SK-N-SH (cell line): ENCODE results near the gene PCDHA2. TPM values are rescaled to one million over a fixed set of nuclear protein-coding genes. Genes with fewer than 3 reads are reported as not detected.
"Not testable (repeated sequence)": the region's sequence is repeated elsewhere in the genome, so short reads cannot be mapped to it uniquely, and the experiment has no call there.

Source experiments
- CTCF ChIA-PET: fragments of 300-600, 350-600 bp; formaldehyde crosslinking; extraction: SDS; loops from one replicate; lab custom pipeline; 2021; lab: Yijun Ruan, JAX
- POLR2A ChIA-PET: fragments of 350-600 bp; sonication (Branson Sonifier 250); formaldehyde crosslinking; extraction: SDS; loops from one replicate; lab custom pipeline; 2020; ENCODE audit warnings: antibody characterized with exemption, inconsistent platforms; lab: Yijun Ruan, JAX
- DNase-seq: peaks from one replicate; pipeline ENCODE4 v3.0.0; 2012
- H2AFZ ChIP-seq: fragments of 200-600 bp; sonication (generic); 2 replicates; pipeline ENCODE4 v1.8.1; 2016; ENCODE audit warnings: antibody characterized with exemption, mild to moderate bottlenecking, low read depth
- H3F3A ChIP-seq: fragments of 200-600 bp; sonication (generic); replicated peaks from 2 replicates; pipeline ENCODE3; 2016; ENCODE audit warnings: antibody characterized with exemption, mild to moderate bottlenecking; ENCODE audit not compliant: insufficient read depth
- H3K27ac ChIP-seq, 2 experiments: fragments of 200-500 bp in 1 of 2; fragments of 200-600 bp in 1 of 2; sonication (Bioruptor generic) in 1 of 2; sonication (generic), shearing (Covaris generic) in 1 of 2; 2 replicates each; pipeline versions ENCODE4 v1.5.1 to v1.6.1; 2014 to 2016; ENCODE audit warnings: low read depth in 2 of 2, inconsistent platforms in 1 of 2, low read length in 1 of 2, mild to moderate bottlenecking in 1 of 2, mixed read lengths in 1 of 2
- H3K27me3 ChIP-seq: fragments of 200-600 bp; sonication (generic), shearing (Covaris generic); 2 replicates; pipeline ENCODE4 v1.6.1; 2016; ENCODE audit warnings: mixed run types; ENCODE audit not compliant: insufficient read depth
- H3K36me3 ChIP-seq, 2 experiments: fragments of 200-500 bp in 1 of 2; fragments of 200-600 bp in 1 of 2; sonication (Bioruptor generic) in 1 of 2; sonication (generic) in 1 of 2; replicated peaks in 1 of 2; 2 replicates each; pipeline versions ENCODE3 to v1.5.1; 2014 to 2016; ENCODE audit warnings: low read length in 1 of 2, mild to moderate bottlenecking in 1 of 2; ENCODE audit not compliant: insufficient read depth in 2 of 2, control insufficient read depth in 1 of 2
- H3K4me1 ChIP-seq, 2 experiments: fragments of 200-500 bp in 1 of 2; fragments of 200-600 bp in 1 of 2; sonication (Bioruptor generic) in 1 of 2; sonication (generic), shearing (Covaris generic) in 1 of 2; 2 replicates each; pipeline versions ENCODE4 v1.5.1 to v1.6.1; 2014 to 2016; ENCODE audit warnings: low read depth in 1 of 2, low read length in 1 of 2, mixed run types in 1 of 2; ENCODE audit not compliant: insufficient read depth in 2 of 2, control insufficient read depth in 1 of 2
- H3K4me2 ChIP-seq: fragments of 200-600 bp; sonication (generic), shearing (Covaris generic); 2 replicates; pipeline ENCODE4 v1.6.1; 2017; ENCODE audit warnings: mixed run types
- H3K4me3 ChIP-seq, 2 experiments: fragments of 200-500 bp in 1 of 2; fragments of 200-600 bp in 1 of 2; sonication (Bioruptor generic) in 1 of 2; sonication (generic), shearing (Covaris generic) in 1 of 2; 2 replicates each; pipeline versions ENCODE4 v1.5.1 to v1.8.1; 2014 to 2016; ENCODE audit warnings: low read depth in 2 of 2, inconsistent platforms in 1 of 2, low read length in 1 of 2, mild to moderate bottlenecking in 1 of 2, mixed read lengths in 1 of 2, moderate library complexity in 1 of 2
- H3K79me2 ChIP-seq: fragments of 200-600 bp; sonication (generic); 2 replicates; pipeline ENCODE4 v1.8.1; 2017; ENCODE audit warnings: mild to moderate bottlenecking; ENCODE audit not compliant: insufficient read depth
- H3K9ac ChIP-seq: fragments of 200-600 bp; sonication (generic); 2 replicates; pipeline ENCODE4 v1.6.1; 2017; ENCODE audit warnings: mixed run types
- H3K9me2 ChIP-seq: fragments of 200-600 bp; sonication (generic); 2 replicates; pipeline ENCODE4 v1.6.1; 2017; ENCODE audit warnings: mixed run types
- H3K9me3 ChIP-seq: fragments of 200-600 bp; sonication (generic); 2 replicates; pipeline ENCODE4 v1.6.1; 2017; ENCODE audit warnings: mixed run types, mild to moderate bottlenecking, moderate library complexity
- H4K20me1 ChIP-seq: fragments of 200-600 bp; sonication (generic); 2 replicates; pipeline ENCODE4 v1.6.1; 2017; ENCODE audit warnings: mild to moderate bottlenecking, mixed run types; ENCODE audit not compliant: insufficient read depth
- CTCF ChIP-seq: fragments of 200-600 bp; sonication (generic); IDR thresholded peaks from 2 replicates; pipeline ENCODE4 v1.6.1; 2017; ENCODE audit warnings: antibody characterized with exemption, mild to moderate bottlenecking, moderate library complexity
- ELF1 ChIP-seq: IDR thresholded peaks from 2 replicates; pipeline ENCODE4 v1.4.0; 2012
- EP300 ChIP-seq, 2 experiments: IDR thresholded peaks; 2 replicates each; pipeline versions ENCODE4 v1.4.0 to v1.6.1; 2012; ENCODE audit warnings: borderline replicate concordance in 1 of 2, low read depth in 1 of 2, low read length in 1 of 2
- FOSL2 ChIP-seq: IDR thresholded peaks from 2 replicates; pipeline ENCODE4 v1.4.0; 2012; ENCODE audit warnings: low read depth, mild to moderate bottlenecking, moderate library complexity, borderline replicate concordance
- JUND ChIP-seq: IDR thresholded peaks from 2 replicates; pipeline ENCODE4 v1.4.0; 2012
- MEF2A ChIP-seq: IDR thresholded peaks from 2 replicates; pipeline ENCODE4 v1.4.0; 2012; ENCODE audit warnings: low read depth, borderline replicate concordance
- MXI1 ChIP-seq: IDR thresholded peaks from 2 replicates; pipeline ENCODE4 v1.6.1; 2012; ENCODE audit warnings: mild to moderate bottlenecking, low read depth, low read length, improper control_type of control experiment
- NFIC ChIP-seq: IDR thresholded peaks from 2 replicates; pipeline ENCODE4 v1.4.0; 2012; ENCODE audit warnings: borderline replicate concordance
- POLR2AphosphoS5 ChIP-seq: IDR thresholded peaks from 2 replicates; pipeline ENCODE4 v1.6.1; 2012; ENCODE audit warnings: low read depth, low read length
- RAD21 ChIP-seq: IDR thresholded peaks from 2 replicates; pipeline ENCODE4 v1.6.1; 2012; ENCODE audit warnings: mild to moderate bottlenecking, low read length
- RCOR1 ChIP-seq: fragments of 150-350 bp; IDR thresholded peaks from 2 replicates; pipeline ENCODE4 v1.6.1; 2017; ENCODE audit warnings: antibody characterized with exemption, low read length
- SIN3A ChIP-seq: IDR thresholded peaks from 2 replicates; pipeline ENCODE4 v1.6.1; 2012; ENCODE audit warnings: low read depth, mild to moderate bottlenecking, low read length, moderate library complexity, borderline replicate concordance
- SMC3 ChIP-seq: IDR thresholded peaks from 2 replicates; pipeline ENCODE4 v1.6.1; 2012; ENCODE audit warnings: low read depth, low read length, improper control_type of control experiment
- TAF1 ChIP-seq: IDR thresholded peaks from 2 replicates; pipeline ENCODE4 v1.6.1; 2012; ENCODE audit warnings: low read depth, mild to moderate bottlenecking, low read length, moderate library complexity, borderline replicate concordance
- YY1 ChIP-seq: IDR thresholded peaks from 2 replicates; pipeline ENCODE4 v1.4.0; 2012; ENCODE audit warnings: low read depth, mild to moderate bottlenecking
- WGBS: methylation state at CpG from one replicate; pipeline ENCODE4 v1.1.6; 2017; ENCODE audit warnings: low lambda C conversion rate; 5-methylcytosine and 5-hydroxymethylcytosine counted together
- polyA plus RNA-seq, 3 experiments: library from polyadenylated mRNA; depleted of rRNA; stranded (reverse); fragments of >200 nt; gene quantifications; 2 replicates each; pipeline ENCODE4 v1.2.3, GENCODE V29; 2012
- TF ChIP-seq, protein P1 (sequence below): IDR thresholded peaks from 2 replicates; pipeline ENCODE4 v1.4.0; 2012; ENCODE audit warnings: low read depth, borderline replicate concordance
- TF ChIP-seq, protein P2 (sequence below): IDR thresholded peaks from 2 replicates; pipeline ENCODE4 v1.6.1; 2012; ENCODE audit warnings: mild to moderate bottlenecking, low read depth, low read length, moderate library complexity
- TF ChIP-seq, protein P3 (sequence below): IDR thresholded peaks from 2 replicates; pipeline ENCODE4 v1.4.0; 2012; ENCODE audit warnings: low read depth, borderline replicate concordance

PCDHA2 gene
- polyA plus RNA-seq, 1 of the 3 experiments (the other 2 are of a cell fraction), result not detected

- H3K79me2 ChIP-seq, result no peaks in the 10 kb centered on the region
- WGBS, result 67% methylated on average over 16 of the region's 16 CpGs
- ChIA-PET CTCF (no interaction called here), POLR2A (no interaction called here)
- no peak overlapping the region for H2AFZ ChIP-seq
- H3F3A ChIP-seq, result no peaks in the 10 kb centered on the region
- no peak overlapping the region for H3K27ac ChIP-seq
- H4K20me1 ChIP-seq, result no peaks in the 10 kb centered on the region
- no peak overlapping the region; a peak in 1 of 4 replicates for H3K4me3 ChIP-seq
- H3K27me3 ChIP-seq, result no peaks in the 10 kb centered on the region
- no peak for DNase-seq
- H3K4me1 ChIP-seq, result no peaks in the 10 kb centered on the region; a peak in 1 of 4 replicates
- H3K9me3 ChIP-seq, result peaks cover 19% of the 10 kb centered on the region; the same call in 1 of the 2 replicates
- TF ChIP-seq JUND (no peak), MEF2A (no peak), NFIC (no peak), RAD21 (no peak), FOSL2 (no peak), ELF1 (no peak), YY1 (no peak), TAF1 (no peak), MXI1 (no peak), POLR2AphosphoS5 (no peak), SIN3A (no peak), RCOR1 (no peak), SMC3 (no peak), CTCF (no peak), EP300 (IDR thresholded peaks at IDR 0.05; ENCODE audit: borderline replicate concordance in 1 of 2, low read depth in 1 of 2, low read length in 1 of 2) (no peak)
- TF ChIP-seq, protein P1, sequence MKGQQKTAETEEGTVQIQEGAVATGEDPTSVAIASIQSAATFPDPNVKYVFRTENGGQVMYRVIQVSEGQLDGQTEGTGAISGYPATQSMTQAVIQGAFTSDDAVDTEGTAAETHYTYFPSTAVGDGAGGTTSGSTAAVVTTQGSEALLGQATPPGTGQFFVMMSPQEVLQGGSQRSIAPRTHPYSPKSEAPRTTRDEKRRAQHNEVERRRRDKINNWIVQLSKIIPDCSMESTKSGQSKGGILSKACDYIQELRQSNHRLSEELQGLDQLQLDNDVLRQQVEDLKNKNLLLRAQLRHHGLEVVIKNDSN, result no peak
- TF ChIP-seq, protein P2, sequence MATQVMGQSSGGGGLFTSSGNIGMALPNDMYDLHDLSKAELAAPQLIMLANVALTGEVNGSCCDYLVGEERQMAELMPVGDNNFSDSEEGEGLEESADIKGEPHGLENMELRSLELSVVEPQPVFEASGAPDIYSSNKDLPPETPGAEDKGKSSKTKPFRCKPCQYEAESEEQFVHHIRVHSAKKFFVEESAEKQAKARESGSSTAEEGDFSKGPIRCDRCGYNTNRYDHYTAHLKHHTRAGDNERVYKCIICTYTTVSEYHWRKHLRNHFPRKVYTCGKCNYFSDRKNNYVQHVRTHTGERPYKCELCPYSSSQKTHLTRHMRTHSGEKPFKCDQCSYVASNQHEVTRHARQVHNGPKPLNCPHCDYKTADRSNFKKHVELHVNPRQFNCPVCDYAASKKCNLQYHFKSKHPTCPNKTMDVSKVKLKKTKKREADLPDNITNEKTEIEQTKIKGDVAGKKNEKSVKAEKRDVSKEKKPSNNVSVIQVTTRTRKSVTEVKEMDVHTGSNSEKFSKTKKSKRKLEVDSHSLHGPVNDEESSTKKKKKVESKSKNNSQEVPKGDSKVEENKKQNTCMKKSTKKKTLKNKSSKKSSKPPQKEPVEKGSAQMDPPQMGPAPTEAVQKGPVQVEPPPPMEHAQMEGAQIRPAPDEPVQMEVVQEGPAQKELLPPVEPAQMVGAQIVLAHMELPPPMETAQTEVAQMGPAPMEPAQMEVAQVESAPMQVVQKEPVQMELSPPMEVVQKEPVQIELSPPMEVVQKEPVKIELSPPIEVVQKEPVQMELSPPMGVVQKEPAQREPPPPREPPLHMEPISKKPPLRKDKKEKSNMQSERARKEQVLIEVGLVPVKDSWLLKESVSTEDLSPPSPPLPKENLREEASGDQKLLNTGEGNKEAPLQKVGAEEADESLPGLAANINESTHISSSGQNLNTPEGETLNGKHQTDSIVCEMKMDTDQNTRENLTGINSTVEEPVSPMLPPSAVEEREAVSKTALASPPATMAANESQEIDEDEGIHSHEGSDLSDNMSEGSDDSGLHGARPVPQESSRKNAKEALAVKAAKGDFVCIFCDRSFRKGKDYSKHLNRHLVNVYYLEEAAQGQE, result no peak
- TF ChIP-seq, protein P3, sequence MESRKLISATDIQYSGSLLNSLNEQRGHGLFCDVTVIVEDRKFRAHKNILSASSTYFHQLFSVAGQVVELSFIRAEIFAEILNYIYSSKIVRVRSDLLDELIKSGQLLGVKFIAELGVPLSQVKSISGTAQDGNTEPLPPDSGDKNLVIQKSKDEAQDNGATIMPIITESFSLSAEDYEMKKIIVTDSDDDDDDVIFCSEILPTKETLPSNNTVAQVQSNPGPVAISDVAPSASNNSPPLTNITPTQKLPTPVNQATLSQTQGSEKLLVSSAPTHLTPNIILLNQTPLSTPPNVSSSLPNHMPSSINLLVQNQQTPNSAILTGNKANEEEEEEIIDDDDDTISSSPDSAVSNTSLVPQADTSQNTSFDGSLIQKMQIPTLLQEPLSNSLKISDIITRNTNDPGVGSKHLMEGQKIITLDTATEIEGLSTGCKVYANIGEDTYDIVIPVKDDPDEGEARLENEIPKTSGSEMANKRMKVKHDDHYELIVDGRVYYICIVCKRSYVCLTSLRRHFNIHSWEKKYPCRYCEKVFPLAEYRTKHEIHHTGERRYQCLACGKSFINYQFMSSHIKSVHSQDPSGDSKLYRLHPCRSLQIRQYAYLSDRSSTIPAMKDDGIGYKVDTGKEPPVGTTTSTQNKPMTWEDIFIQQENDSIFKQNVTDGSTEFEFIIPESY, result no peak
- H3K9ac ChIP-seq, result no peak overlapping the region
- no peak overlapping the region for H3K4me2 ChIP-seq
- no peaks in the 10 kb centered on the region for H3K9me2 ChIP-seq
- H3K36me3 ChIP-seq, result no peaks in the 10 kb centered on the region
Observed at GRCh38 chr5:140801494-140801841, 6.8 kb downstream of the PCDHA2 start.

GRCh38 chr5:140802381-140802780 is 7.7 kb downstream of the PCDHA2 start:
- H3K36me3 ChIP-seq, H3K9me2 ChIP-seq, POLR2A ChIA-PET, H3K4me1 ChIP-seq, H3K27me3 ChIP-seq, H3K4me2 ChIP-seq, H4K20me1 ChIP-seq, H3K4me3 ChIP-seq, DNase-seq, H3K27ac ChIP-seq, H3F3A ChIP-seq, CTCF ChIA-PET, H2AFZ ChIP-seq, H3K79me2 ChIP-seq, H3K9ac ChIP-seq: not testable (repeated sequence)
- H3K9me3 ChIP-seq, result peaks cover 19% of the 10 kb centered on the region; the same call in 1 of the 2 replicates
- WGBS, result 88% methylated on average over 39 of the region's 45 CpGs
